IMR-90 (cell line): ENCODE results near the gene MORN5. TPM values are rescaled to one million over a fixed set of nuclear protein-coding genes. Genes with fewer than 3 reads are reported as not detected.
A peak's percentile ranks its signal among the peaks of the same experiment; 100 is the strongest.

Experiments used
- ATAC-seq: fragments of 200-7000 bp; cut with Tn5 transposase; 2 replicates; pipeline ENCODE4 v1.9.1; 2020; ENCODE audit warnings: low read depth, mild to moderate bottlenecking, moderate library complexity
- BruUV-seq: library from RNA; stranded (reverse); fragments of 400-500 nt; replicated peaks from 2 replicates; lab custom pipeline; 2021; lab: Mats Ljungman, UMichigan
- CTCF ChIA-PET: fragments of 300-600 bp; formaldehyde crosslinking; extraction: SDS; loops from one replicate; lab custom pipeline; 2021; ENCODE audit warnings: antibody characterized with exemption; lab: Yijun Ruan, JAX
- POLR2A ChIA-PET: fragments of 300-600 bp; sonication (Branson Sonifier 250); formaldehyde crosslinking; loops from one replicate; lab custom pipeline; 2022; ENCODE audit warnings: antibody characterized with exemption; ENCODE audit not compliant: unreplicated experiment; lab: Charles Lee
- DNase-seq: peaks from one replicate; pipeline ENCODE4 v3.0.0; 2013
- H2AFZ ChIP-seq: replicated peaks from 2 replicates; pipeline ENCODE3; 2013; ENCODE audit warnings: low read length, mild to moderate bottlenecking; ENCODE audit not compliant: poor library complexity
- H2AK5ac ChIP-seq: 2 replicates; pipeline ENCODE4 v1.6.1; 2013; ENCODE audit warnings: low read depth, low read length, inconsistent platforms
- H2AK9ac ChIP-seq: replicated peaks from 2 replicates; pipeline ENCODE3; 2013; ENCODE audit warnings: mild to moderate bottlenecking, low read depth, low read length, moderate library complexity; ENCODE audit not compliant: poor library complexity
- H2BK120ac ChIP-seq: 2 replicates; pipeline ENCODE4 v1.6.1; 2013; ENCODE audit warnings: low read depth, low read length, inconsistent platforms
- H2BK15ac ChIP-seq: 3 replicates; pipeline ENCODE4 v1.6.1; 2013; ENCODE audit warnings: low read depth, low read length, inconsistent platforms
- H2BK20ac ChIP-seq: 2 replicates; pipeline ENCODE4 v1.6.1; 2013; ENCODE audit warnings: low read depth, mild to moderate bottlenecking, inconsistent platforms, low read length, moderate library complexity
- H2BK5ac ChIP-seq: 2 replicates; pipeline ENCODE4 v1.6.1; 2013; ENCODE audit warnings: mild to moderate bottlenecking, low read depth, low read length, inconsistent platforms; ENCODE audit not compliant: poor library complexity, severe bottlenecking
- H3K14ac ChIP-seq: replicated peaks from 2 replicates; pipeline ENCODE4 v1.6.1; 2013; ENCODE audit warnings: low read depth, low read length, inconsistent platforms
- H3K18ac ChIP-seq: 2 replicates; pipeline ENCODE4 v1.6.1; 2013; ENCODE audit warnings: low read depth, low read length, control low read depth
- H3K23ac ChIP-seq: 2 replicates; pipeline ENCODE4 v1.6.1; 2013; ENCODE audit warnings: low read depth, low read length, inconsistent platforms
- H3K27ac ChIP-seq: 2 replicates; pipeline ENCODE4 v1.5.1; 2013; ENCODE audit warnings: mild to moderate bottlenecking, control low read depth, low read length; ENCODE audit not compliant: insufficient read depth
- H3K27me3 ChIP-seq: 2 replicates; pipeline ENCODE4 v1.6.1; 2013; ENCODE audit warnings: low read length; ENCODE audit not compliant: control insufficient read depth, insufficient read depth
- H3K36me3 ChIP-seq: 2 replicates; pipeline ENCODE4 v1.6.1; 2013; ENCODE audit warnings: low read length, mixed read lengths; ENCODE audit not compliant: control insufficient read depth, insufficient read depth
- H3K4ac ChIP-seq: 2 replicates; pipeline ENCODE4 v1.6.1; 2013; ENCODE audit warnings: low read depth, low read length, inconsistent platforms
- H3K4me1 ChIP-seq: 2 replicates; pipeline ENCODE4 v1.6.1; 2013; ENCODE audit warnings: low read length, mixed read lengths; ENCODE audit not compliant: control insufficient read depth, insufficient read depth
- H3K4me2 ChIP-seq: 2 replicates; pipeline ENCODE4 v1.6.1; 2013; ENCODE audit warnings: low read depth, mild to moderate bottlenecking, control low read depth, low read length, moderate library complexity
- H3K4me3 ChIP-seq: 2 replicates; pipeline ENCODE4 v1.5.1; 2013; ENCODE audit warnings: low read depth, mild to moderate bottlenecking, control low read depth, low read length, moderate library complexity; ENCODE audit not compliant: insufficient read depth
- H3K56ac ChIP-seq: 2 replicates; pipeline ENCODE4 v1.6.1; 2013; ENCODE audit warnings: low read length, inconsistent platforms; ENCODE audit not compliant: insufficient read depth; ENCODE audit errors: extremely low read depth
- H3K79me1 ChIP-seq, 2 experiments: 2 replicates each; pipeline ENCODE4 v1.6.1; 2013; ENCODE audit warnings: low read length in 2 of 2, inconsistent platforms in 1 of 2, low read depth in 1 of 2
- H3K9ac ChIP-seq: 2 replicates; pipeline ENCODE4 v1.6.1; 2013; ENCODE audit warnings: low read depth, low read length, control low read depth
- H3K9me1 ChIP-seq: 2 replicates; pipeline ENCODE4 v1.6.1; 2013; ENCODE audit warnings: low read length, inconsistent platforms; ENCODE audit not compliant: insufficient read depth
- H3K9me3 ChIP-seq: 2 replicates; pipeline ENCODE4 v1.6.1; 2013; ENCODE audit warnings: low read length; ENCODE audit not compliant: control insufficient read depth, insufficient read depth
- H4K20me1 ChIP-seq: 2 replicates; pipeline ENCODE4 v1.6.1; 2013; ENCODE audit warnings: low read length, inconsistent platforms; ENCODE audit not compliant: insufficient read depth
- H4K5ac ChIP-seq: 2 replicates; pipeline ENCODE4 v1.6.1; 2013; ENCODE audit warnings: mild to moderate bottlenecking, low read depth, low read length, control low read depth
- H4K8ac ChIP-seq, 2 experiments: 2 replicates each; pipeline ENCODE4 v1.6.1; 2013; ENCODE audit warnings: low read depth in 2 of 2, low read length in 2 of 2, control low read depth in 1 of 2, inconsistent platforms in 1 of 2
- H4K91ac ChIP-seq: 2 replicates; pipeline ENCODE4 v1.6.1; 2013; ENCODE audit warnings: low read depth, low read length, inconsistent platforms; ENCODE audit not compliant: insufficient read depth
- BHLHE40 ChIP-seq: fragments of 150-350 bp; IDR thresholded peaks from 2 replicates; pipeline ENCODE4 v1.6.1; 2016; ENCODE audit warnings: mild to moderate bottlenecking, low read depth, low read length
- FOS ChIP-seq: fragments of 150-350 bp; IDR thresholded peaks from 2 replicates; pipeline ENCODE4 v1.6.1; 2016; ENCODE audit warnings: low read depth, low read length
- MAZ ChIP-seq: IDR thresholded peaks from 2 replicates; pipeline ENCODE4 v1.6.1; 2012; ENCODE audit warnings: low read depth, mild to moderate bottlenecking, low read length, improper control_type of control experiment, moderate library complexity, borderline replicate concordance
- NFE2L2 ChIP-seq: fragments of 150-350 bp; IDR thresholded peaks from 2 replicates; pipeline ENCODE4 v1.6.1; 2016; ENCODE audit warnings: low read depth, mild to moderate bottlenecking, low read length
- RFX5 ChIP-seq: IDR thresholded peaks from 2 replicates; pipeline ENCODE4 v1.8.0; 2012; ENCODE audit warnings: low read depth, mild to moderate bottlenecking, low read length, moderate library complexity
- WGBS, 2 experiments: methylation state at CpG; one replicate each; pipeline versions ENCODE4 v1.1.5 to v1.1.7; 2013; ENCODE audit warnings: missing lambda C conversion rate in 2 of 2; ENCODE audit not compliant: insufficient read length in 1 of 2; ENCODE audit errors: extremely low coverage in 2 of 2; 5-methylcytosine and 5-hydroxymethylcytosine counted together
- dilution Hi-C: fragments of 300-500 bp; cut with HindIII; formaldehyde crosslinking; loops from one replicate; pipeline ENCODE4 v1.14.3; 2018; ENCODE audit warnings: low sequenced_read_pairs; ENCODE audit not compliant: unreplicated experiment
- in situ Hi-C: fragments of 300-500 bp; cut with MboI; formaldehyde crosslinking; loops from 3 replicates; pipeline ENCODE4 v1.14.3; 2019; ENCODE audit warnings: low sequenced_read_pairs, inconsistent platforms, mixed read lengths
- intact Hi-C: fragments of 100-400 bp; cut with micrococcal nuclease; formaldehyde crosslinking; loops from 2 replicates; pipeline ENCODE4 v1.10.0; 2022
- polyA plus RNA-seq, 3 experiments: library from polyadenylated mRNA; depleted of rRNA; stranded (reverse); fragments of >200 nt; gene quantifications; 2 replicates each; pipeline ENCODE4 v1.2.3, GENCODE V29; 2012; ENCODE audit warnings: low replicate concordance in 1 of 3
- total RNA-seq: library from RNA; depleted of rRNA; stranded (reverse); fragments of >200 nt; gene quantifications from 2 replicates; pipeline ENCODE4 v1.2.3, GENCODE V29; 2012
- TF ChIP-seq, protein P1 (sequence below): conservative IDR thresholded peaks from 2 replicates; pipeline ENCODE4 v1.5.1; 2012; ENCODE audit warnings: mild to moderate bottlenecking, low read depth, low read length, improper control_type of control experiment

The MORN5 gene
- total and polyA plus RNA-seq, 2 of the 4 experiments (the other 2 are of a cell fraction), result not detected

DNA sequence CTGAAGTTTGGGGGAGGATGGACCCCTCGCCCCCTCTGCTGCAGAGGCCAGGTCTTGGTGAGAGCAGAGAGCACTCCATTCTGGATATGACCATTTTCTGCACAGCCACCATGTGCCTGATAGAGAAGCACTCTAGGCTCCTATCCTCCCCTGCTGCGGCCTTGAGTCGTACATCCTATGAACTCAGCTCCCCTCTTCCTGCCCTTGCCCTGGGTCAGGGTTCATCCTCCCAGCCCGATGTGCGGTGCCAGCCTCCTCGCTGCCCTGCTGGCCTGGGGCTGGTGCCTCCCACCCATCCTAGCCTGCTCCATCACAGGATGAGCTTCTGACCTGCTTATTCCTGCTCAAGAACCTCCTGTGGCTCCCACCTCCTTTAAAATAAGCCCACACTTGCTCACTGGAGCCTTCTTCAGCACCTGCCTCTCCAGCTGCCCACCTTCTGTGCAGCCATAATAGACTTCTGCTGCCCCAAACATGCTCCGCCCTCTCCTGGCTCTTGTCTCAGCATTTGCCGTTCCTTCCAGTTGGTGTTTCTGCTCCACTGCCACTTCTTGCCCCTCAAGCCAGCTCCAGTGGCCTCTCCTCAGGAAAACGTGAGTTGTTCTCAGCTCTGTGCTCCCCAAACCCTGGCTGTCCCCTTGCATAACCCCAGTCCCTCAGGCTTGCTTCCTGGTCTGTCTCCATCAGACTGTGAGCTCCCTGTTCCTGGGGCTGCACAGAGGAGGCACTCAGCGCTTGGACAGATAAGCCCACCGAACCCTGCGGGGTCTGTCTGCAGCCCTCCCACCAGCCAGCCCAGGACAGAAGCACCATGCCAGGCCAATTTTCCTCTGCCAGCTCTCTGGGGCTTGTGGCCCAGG is 44.3 kb upstream of the MORN5 start:
- no peaks in the 10 kb centered on the region for H3K9me1 ChIP-seq
- no peaks in the 10 kb centered on the region for H3K79me1 ChIP-seq
- H3K4me3 ChIP-seq, result no peak overlapping the region
- no peak overlapping the region for H4K5ac ChIP-seq
- no peak for ATAC-seq
- TF ChIP-seq FOS (no peak), MAZ (no peak), RFX5 (no peak), BHLHE40 (no peak), NFE2L2 (no peak)
- TF ChIP-seq, protein P1, sequence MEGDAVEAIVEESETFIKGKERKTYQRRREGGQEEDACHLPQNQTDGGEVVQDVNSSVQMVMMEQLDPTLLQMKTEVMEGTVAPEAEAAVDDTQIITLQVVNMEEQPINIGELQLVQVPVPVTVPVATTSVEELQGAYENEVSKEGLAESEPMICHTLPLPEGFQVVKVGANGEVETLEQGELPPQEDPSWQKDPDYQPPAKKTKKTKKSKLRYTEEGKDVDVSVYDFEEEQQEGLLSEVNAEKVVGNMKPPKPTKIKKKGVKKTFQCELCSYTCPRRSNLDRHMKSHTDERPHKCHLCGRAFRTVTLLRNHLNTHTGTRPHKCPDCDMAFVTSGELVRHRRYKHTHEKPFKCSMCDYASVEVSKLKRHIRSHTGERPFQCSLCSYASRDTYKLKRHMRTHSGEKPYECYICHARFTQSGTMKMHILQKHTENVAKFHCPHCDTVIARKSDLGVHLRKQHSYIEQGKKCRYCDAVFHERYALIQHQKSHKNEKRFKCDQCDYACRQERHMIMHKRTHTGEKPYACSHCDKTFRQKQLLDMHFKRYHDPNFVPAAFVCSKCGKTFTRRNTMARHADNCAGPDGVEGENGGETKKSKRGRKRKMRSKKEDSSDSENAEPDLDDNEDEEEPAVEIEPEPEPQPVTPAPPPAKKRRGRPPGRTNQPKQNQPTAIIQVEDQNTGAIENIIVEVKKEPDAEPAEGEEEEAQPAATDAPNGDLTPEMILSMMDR, result no peak
- H2BK20ac ChIP-seq, result no peak overlapping the region
- no peak overlapping the region for H2BK5ac ChIP-seq
- H3K36me3 ChIP-seq, result no peaks in the 10 kb centered on the region
- no peak overlapping the region for H3K4me2 ChIP-seq
- intact Hi-C loops (no loop called here), in situ Hi-C loops (no loop called here), dilution Hi-C loops (no loop called here)
- H4K91ac ChIP-seq, result no peak overlapping the region
- ChIA-PET CTCF (interaction anchor here (0.6 kb wide), 1 partner anchor 16 kb away, joined by 3 read pairs; no protein-coding TSS in a partner anchor), POLR2A (no interaction called here)
- no peak overlapping the region for H2BK15ac ChIP-seq
- 73% methylated on average over 9 of the region's 12 CpGs; no CpG with 5 or more reads in 1 of the 2 experiments for WGBS, 2 experiments
- H3K4me1 ChIP-seq, result no peaks in the 10 kb centered on the region
- H3K18ac ChIP-seq, result no peak overlapping the region
- H3K23ac ChIP-seq, result no peak overlapping the region
- H2BK120ac ChIP-seq, result no peak overlapping the region
- no peak overlapping the region for H3K9ac ChIP-seq
- no peak overlapping the region for H3K56ac ChIP-seq
- no peak overlapping the region for H3K4ac ChIP-seq
- no peak overlapping the region for H3K14ac ChIP-seq
- no peak overlapping the region for H2AK9ac ChIP-seq
- H4K8ac ChIP-seq, result no peak overlapping the region
- BruUV-seq, result no TSS peak
- no peak overlapping the region for H3K27ac ChIP-seq
- no peaks in the 10 kb centered on the region for H4K20me1 ChIP-seq
- no peaks in the 10 kb centered on the region for H3K9me3 ChIP-seq
- no peak for DNase-seq
- peaks cover 36% of the 10 kb centered on the region for H3K27me3 ChIP-seq
- peak overlapping the region; percentile 5 for H2AFZ ChIP-seq
- H2AK5ac ChIP-seq, result no peak overlapping the region
